Central memory CD8-positive, alpha-beta T cell (primary cell): Measurements from ENCODE around the gene PDIA2.

Source experiments
- ATAC-seq: fragments of 150-1000 bp; cut with Tn5 transposase; replicated peaks from 2 replicates; pipeline ENCODE4 v1.10.0; 2022; ENCODE audit warnings: mild to moderate bottlenecking, moderate FRiP score, moderate number of reproducible peaks; ENCODE audit not compliant: poor library complexity, severe bottlenecking; ENCODE audit errors: extremely low read depth
- DNase-seq, 2 donors: peaks; one replicate each; pipeline ENCODE4 v3.0.0; 2021; ENCODE audit warnings: low spot score in 2 of 2
- H3K27ac Mint-ChIP-seq: one replicate; pipeline ENCODE4 v1.8.0; 2022; ENCODE audit warnings: low read depth, mild to moderate bottlenecking, moderate library complexity, mixed read lengths
- H3K27me3 Mint-ChIP-seq: one replicate; pipeline ENCODE4 v1.8.0; 2022; ENCODE audit warnings: mixed read lengths
- H3K36me3 Mint-ChIP-seq: one replicate; pipeline ENCODE4 v1.8.0; 2022; ENCODE audit warnings: mild to moderate bottlenecking, moderate library complexity, mixed read lengths; ENCODE audit not compliant: insufficient read depth
- H3K4me1 Mint-ChIP-seq: one replicate; pipeline ENCODE4 v1.8.0; 2022; ENCODE audit warnings: mixed read lengths
- H3K4me3 Mint-ChIP-seq: one replicate; pipeline ENCODE4 v1.8.0; 2022; ENCODE audit warnings: mild to moderate bottlenecking, moderate library complexity, mixed read lengths
- H3K9me3 Mint-ChIP-seq: one replicate; pipeline ENCODE4 v1.8.0; 2022; ENCODE audit warnings: mixed read lengths

Gene PDIA2

GRCh38 chr16:303760-304505 lies 21.0 kb downstream of the PDIA2 start:
- no peak overlapping the region for H3K4me3 Mint-ChIP-seq
- no peaks in the 10 kb centered on the region for H3K9me3 Mint-ChIP-seq
- no peaks in the 10 kb centered on the region for H3K27me3 Mint-ChIP-seq
- H3K27ac Mint-ChIP-seq, result no peak overlapping the region
- ATAC-seq (no peak), DNase-seq (no peak)
- peaks cover 23% of the 10 kb centered on the region for H3K4me1 Mint-ChIP-seq
- peaks cover 41% of the 10 kb centered on the region for H3K36me3 Mint-ChIP-seq

- DNase-seq (no peak), ATAC-seq (no peak)
- Mint-ChIP-seq H3K9me3 (no peaks in the 10 kb centered on the region), H3K4me3 (no peak overlapping the region), H3K4me1 (peaks cover 29% of the 10 kb centered on the region), H3K27me3 (no peaks in the 10 kb centered on the region), H3K36me3 (peaks cover 35% of the 10 kb centered on the region), H3K27ac (peak overlapping the region; percentile 64)
Observed at GRCh38 chr16:305916-306626, 23.1 kb downstream of the PDIA2 start.

- ATAC-seq (no peak), DNase-seq (no peak)
- H3K9me3 Mint-ChIP-seq, result no peaks in the 10 kb centered on the region
- H3K27me3 Mint-ChIP-seq, result no peaks in the 10 kb centered on the region
- peaks cover 29% of the 10 kb centered on the region for H3K4me1 Mint-ChIP-seq
- peaks cover 35% of the 10 kb centered on the region for H3K36me3 Mint-ChIP-seq
- no peak overlapping the region for H3K4me3 Mint-ChIP-seq
- H3K27ac Mint-ChIP-seq, result peak overlapping the region; percentile 64
Observed at GRCh38 chr16:306911-307370, 24.0 kb downstream of the PDIA2 start.

- no peak for DNase-seq
- Mint-ChIP-seq H3K4me1 (peaks cover 29% of the 10 kb centered on the region), H3K27ac (peak overlapping the region; percentile 74), H3K36me3 (peaks cover 30% of the 10 kb centered on the region), H3K27me3 (no peaks in the 10 kb centered on the region), H3K4me3 (no peak overlapping the region), H3K9me3 (no peaks in the 10 kb centered on the region)
- ATAC-seq, result peak; percentile 19
Observed at GRCh38 chr16:307691-308312, 24.8 kb downstream of the PDIA2 start.

GRCh38 chr16:309476-309875 lies 26.5 kb downstream of the PDIA2 start:
- peak; percentile 52 for ATAC-seq
- H3K27ac Mint-ChIP-seq, result peak overlapping the region; percentile 74
- H3K4me3 Mint-ChIP-seq, result no peak overlapping the region
- H3K36me3 Mint-ChIP-seq, result peaks cover 26% of the 10 kb centered on the region
- peaks cover 30% of the 10 kb centered on the region for H3K4me1 Mint-ChIP-seq
- H3K9me3 Mint-ChIP-seq, result no peaks in the 10 kb centered on the region
- no peak for DNase-seq
- no peaks in the 10 kb centered on the region for H3K27me3 Mint-ChIP-seq

- DNase-seq (no peak), ATAC-seq (no peak)
- peaks cover 21% of the 10 kb centered on the region for H3K36me3 Mint-ChIP-seq
- no peaks in the 10 kb centered on the region for H3K9me3 Mint-ChIP-seq
- H3K4me3 Mint-ChIP-seq, result no peak overlapping the region
- H3K4me1 Mint-ChIP-seq, result peaks cover 42% of the 10 kb centered on the region
- H3K27me3 Mint-ChIP-seq, result no peaks in the 10 kb centered on the region
- no peak overlapping the region for H3K27ac Mint-ChIP-seq
Observed at GRCh38 chr16:311725-312124, 28.8 kb downstream of the PDIA2 start.

- no peak for ATAC-seq
- Mint-ChIP-seq H3K4me1 (peaks cover 32% of the 10 kb centered on the region), H3K9me3 (no peaks in the 10 kb centered on the region), H3K27ac (no peak overlapping the region), H3K4me3 (no peak overlapping the region), H3K36me3 (peaks cover 17% of the 10 kb centered on the region), H3K27me3 (no peaks in the 10 kb centered on the region)
- no peak for DNase-seq
Observed at GRCh38 chr16:314351-314750, 31.4 kb downstream of the PDIA2 start.

GRCh38 chr16:314795-315299 lies 31.9 kb downstream of the PDIA2 start:
- Mint-ChIP-seq H3K27me3 (no peaks in the 10 kb centered on the region), H3K4me1 (peaks cover 35% of the 10 kb centered on the region), H3K9me3 (no peaks in the 10 kb centered on the region), H3K36me3 (peaks cover 20% of the 10 kb centered on the region), H3K27ac (no peak overlapping the region), H3K4me3 (no peak overlapping the region)
- ATAC-seq (no peak), DNase-seq (no peak)

GRCh38 chr16:316741-317464 lies 33.9 kb downstream of the PDIA2 start:
- DNase-seq, result no peak
- no peaks in the 10 kb centered on the region for H3K27me3 Mint-ChIP-seq
- ATAC-seq, result no peak
- H3K9me3 Mint-ChIP-seq, result no peaks in the 10 kb centered on the region
- no peak overlapping the region for H3K4me3 Mint-ChIP-seq
- H3K36me3 Mint-ChIP-seq, result peaks cover 17% of the 10 kb centered on the region
- H3K4me1 Mint-ChIP-seq, result peaks cover 44% of the 10 kb centered on the region
- peak overlapping the region; percentile 82 for H3K27ac Mint-ChIP-seq

- Mint-ChIP-seq H3K4me3 (no peak overlapping the region), H3K9me3 (no peaks in the 10 kb centered on the region), H3K27ac (no peak overlapping the region), H3K36me3 (peaks cover 17% of the 10 kb centered on the region), H3K4me1 (peaks cover 49% of the 10 kb centered on the region), H3K27me3 (no peaks in the 10 kb centered on the region)
- ATAC-seq (no peak), DNase-seq (no peak)
Observed at GRCh38 chr16:317583-317982, 34.6 kb downstream of the PDIA2 start.

- Mint-ChIP-seq H3K27ac (peak overlapping the region; percentile 67), H3K9me3 (no peaks in the 10 kb centered on the region), H3K4me3 (no peak overlapping the region), H3K27me3 (no peaks in the 10 kb centered on the region), H3K4me1 (peaks cover 55% of the 10 kb centered on the region), H3K36me3 (peaks cover 15% of the 10 kb centered on the region)
- DNase-seq (no peak), ATAC-seq (no peak)
Observed at GRCh38 chr16:318628-319027, 35.7 kb downstream of the PDIA2 start.

GRCh38 chr16:320206-320605 lies 37.2 kb downstream of the PDIA2 start:
- Mint-ChIP-seq H3K4me1 (peaks cover 63% of the 10 kb centered on the region), H3K4me3 (no peak overlapping the region), H3K27me3 (no peaks in the 10 kb centered on the region), H3K27ac (no peak overlapping the region), H3K36me3 (peaks cover 13% of the 10 kb centered on the region), H3K9me3 (no peaks in the 10 kb centered on the region)
- no peak for ATAC-seq
- no peak for DNase-seq
